Brain microvascular endothelial cell (primary cell): Measurements from ENCODE around the gene NEAT1.
A peak's percentile ranks its signal among the peaks of the same experiment; 100 is the strongest.

Experiments used
- DNase-seq: peaks from one replicate; pipeline ENCODE4 v3.0.0-alpha.2; 2020
- H3K27ac ChIP-seq: fragments of 250-450 bp; sonication (Bioruptor Pico); 2 replicates; pipeline ENCODE4 v1.5.1; 2020; ENCODE audit warnings: mild to moderate bottlenecking, moderate library complexity
- H3K27me3 ChIP-seq: fragments of 250-450 bp; sonication (Bioruptor Pico); replicated peaks from 2 replicates; pipeline ENCODE4 v1.5.1; 2020; ENCODE audit warnings: mild to moderate bottlenecking
- H3K36me3 ChIP-seq: fragments of 250-450 bp; sonication (Bioruptor Pico); replicated peaks from 2 replicates; pipeline ENCODE4 v1.5.1; 2020; ENCODE audit warnings: mild to moderate bottlenecking
- H3K4me3 ChIP-seq: 2 replicates; pipeline ENCODE4 v1.5.1; 2011; ENCODE audit warnings: low read depth, mild to moderate bottlenecking, control low read depth, low read length, moderate library complexity
- CTCF ChIP-seq: IDR thresholded peaks from 2 replicates; pipeline ENCODE4 v1.5.1; 2011; ENCODE audit warnings: low read depth, mild to moderate bottlenecking, moderate library complexity, low read length, control low read depth, inconsistent platforms; ENCODE audit errors: missing control alignments
- in situ Hi-C: cut with HindIII; loops from 2 replicates; pipeline ENCODE4 v1.10.0; 2017; ENCODE audit warnings: low sequenced_read_pairs, low pct_ligation_motif_present

Gene NEAT1

GRCh38 chr11:65438257-65439151 lies 15.9 kb downstream of the NEAT1 start:
- Histone ChIP-seq H3K4me3 (no peak overlapping the region), H3K27me3 (no peaks in the 10 kb centered on the region), H3K27ac (peak overlapping the region; percentile 4), H3K36me3 (peaks cover 66% of the 10 kb centered on the region)
- in situ Hi-C loops: no loop called here
- no peak for TF ChIP-seq CTCF
- DNase-seq: no peak

GRCh38 chr11:65439331-65440181 lies 17.0 kb downstream of the NEAT1 start:
- Histone ChIP-seq H3K27me3 (no peaks in the 10 kb centered on the region), H3K27ac (peak overlapping the region; percentile 3), H3K36me3 (peaks cover 69% of the 10 kb centered on the region), H3K4me3 (no peak overlapping the region)
- in situ Hi-C loops: no loop called here
- peak; percentile 34 for DNase-seq
- TF ChIP-seq CTCF: no peak

GRCh38 chr11:65440831-65441499 lies 18.4 kb downstream of the NEAT1 start:
- Histone ChIP-seq H3K27me3 (no peaks in the 10 kb centered on the region), H3K27ac (no peak overlapping the region), H3K36me3 (peaks cover 63% of the 10 kb centered on the region), H3K4me3 (no peak overlapping the region)
- DNase-seq: peak; percentile 31
- TF ChIP-seq CTCF: no peak
- in situ Hi-C loops: no loop called here

DNA sequence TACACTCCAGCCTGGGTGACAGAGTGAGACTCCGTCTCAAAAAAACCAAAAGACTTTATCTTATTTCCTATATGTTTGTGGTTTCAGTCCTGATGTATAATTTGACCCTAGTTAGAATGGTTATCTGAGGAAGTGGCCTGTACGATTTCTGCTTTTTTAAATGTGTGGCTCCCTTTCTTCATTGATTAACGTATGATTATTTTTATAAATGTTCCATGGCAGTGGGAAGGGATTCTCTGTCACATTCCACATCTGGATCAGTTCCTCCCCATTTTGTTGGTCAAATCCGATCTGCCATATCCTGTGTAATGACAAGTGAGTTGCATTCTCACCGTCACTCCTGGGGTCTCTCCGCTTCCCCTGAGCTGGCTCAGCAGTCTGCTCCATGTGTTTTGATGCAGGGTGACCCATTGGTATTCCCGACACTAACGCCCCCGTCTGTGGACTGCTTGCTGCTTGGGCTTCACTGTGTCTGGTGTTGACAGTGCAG lies 20.3 kb downstream of the NEAT1 start:
- TF ChIP-seq CTCF: no peak
- Histone ChIP-seq H3K27me3 (no peaks in the 10 kb centered on the region), H3K36me3 (peaks cover 55% of the 10 kb centered on the region), H3K27ac (no peak overlapping the region), H3K4me3 (no peak overlapping the region)
- DNase-seq: peak; percentile 37
- in situ Hi-C loops: no loop called here

GRCh38 chr11:65444314-65445051 lies 21.9 kb downstream of the NEAT1 start:
- no peaks in the 10 kb centered on the region for H3K27me3 ChIP-seq
- no peak overlapping the region for H3K27ac ChIP-seq
- no peak for TF ChIP-seq CTCF
- H3K36me3 ChIP-seq: peaks cover 43% of the 10 kb centered on the region
- in situ Hi-C loops: no loop called here
- no peak overlapping the region for H3K4me3 ChIP-seq
- peak; percentile 36 for DNase-seq
